Epithelial cell of proximal tubule (primary cell): Measurements from ENCODE around the gene TMEM125. TPM values are rescaled to one million over a fixed set of nuclear protein-coding genes. Genes with fewer than 3 reads are reported as not detected.

Experiments used
- DNase-seq: peaks from one replicate; pipeline ENCODE4 v3.0.0-alpha.2; 2011; ENCODE audit warnings: low read depth
- H3K4me3 ChIP-seq: 2 replicates; pipeline ENCODE4 v1.5.1; 2011; ENCODE audit warnings: low read depth, mild to moderate bottlenecking, low read length
- CTCF ChIP-seq: conservative IDR thresholded peaks from 2 replicates; pipeline ENCODE4 v1.5.1; 2012; ENCODE audit warnings: low read depth, mild to moderate bottlenecking, low read length
- total RNA-seq: library from RNA; depleted of rRNA; stranded (reverse); fragments of >200 nt; gene quantifications from 2 replicates; pipeline ENCODE4 v1.2.3, GENCODE V29; 2015

The TMEM125 gene
- total RNA-seq, 1 donor from 2014 or later: 7.0 TPM

GRCh38 chr1:43277116-43277876 is 7.5 kb downstream of the TMEM125 start:
- TF ChIP-seq CTCF: no peak
- DNase-seq: no peak

GRCh38 chr1:43279161-43279560 is 9.4 kb downstream of the TMEM125 start:
- H3K4me3 ChIP-seq: no peak overlapping the region
- no peak for DNase-seq
- no peak for TF ChIP-seq CTCF

More at GRCh38 chr1:43277116-43277876, 7.5 kb downstream of the TMEM125 start:
- H3K4me3 ChIP-seq: no peak overlapping the region

- H3K4me3 ChIP-seq: no peak overlapping the region
- no peak for DNase-seq
- no peak for TF ChIP-seq CTCF
Measured at GRCh38 chr1:43279666-43280065, 9.9 kb downstream of the TMEM125 start.

- no peak overlapping the region for H3K4me3 ChIP-seq
- no peak for DNase-seq
- no peak for TF ChIP-seq CTCF
Measured at GRCh38 chr1:43280692-43281091, 10.9 kb downstream of the TMEM125 start.

GRCh38 chr1:43282220-43283195 is 12.7 kb downstream of the TMEM125 start:
- H3K4me3 ChIP-seq: no peak overlapping the region
- no peak for TF ChIP-seq CTCF
- no peak for DNase-seq

- no peak for TF ChIP-seq CTCF
- H3K4me3 ChIP-seq: no peak overlapping the region
- no peak for DNase-seq
Measured at GRCh38 chr1:43284065-43284464, 14.3 kb downstream of the TMEM125 start.
